H9 (cell line): ENCODE measurements around the gene ZNF566. TPM values are rescaled to one million over a fixed set of nuclear protein-coding genes. Genes with fewer than 3 reads are reported as not detected.
A peak's percentile ranks its signal among the peaks of the same experiment; 100 is the strongest.

Experiments used
- DNase-seq: peaks from one replicate; pipeline ENCODE4 v3.0.0-alpha.2; 2017
- H2AFZ ChIP-seq: one replicate; pipeline ENCODE4 v1.6.1; 2013; ENCODE audit warnings: mild to moderate bottlenecking, low read length, control low read depth, moderate library complexity
- H2AK5ac ChIP-seq: 2 replicates; pipeline ENCODE4 v1.6.1; 2013; ENCODE audit warnings: low read length, control low read depth, mixed read lengths; ENCODE audit not compliant: insufficient read length
- H2BK120ac ChIP-seq: one replicate; pipeline ENCODE4 v1.6.1; 2013; ENCODE audit warnings: low read depth, mild to moderate bottlenecking, low read length, control low read depth, inconsistent platforms; ENCODE audit not compliant: poor library complexity, severe bottlenecking
- H2BK12ac ChIP-seq: 2 replicates; pipeline ENCODE4 v1.6.1; 2013; ENCODE audit warnings: low read length, control low read depth, mixed read lengths, low read depth; ENCODE audit not compliant: insufficient read length
- H2BK15ac ChIP-seq: 2 replicates; pipeline ENCODE4 v1.6.1; 2013; ENCODE audit warnings: low read depth, low read length, control low read depth
- H2BK20ac ChIP-seq: one replicate; pipeline ENCODE4 v1.6.1; 2013; ENCODE audit warnings: low read depth, mild to moderate bottlenecking, low read length, control low read depth, inconsistent platforms; ENCODE audit not compliant: poor library complexity, severe bottlenecking
- H2BK5ac ChIP-seq: 2 replicates; pipeline ENCODE4 v1.6.1; 2013; ENCODE audit warnings: low read length, control low read depth, mixed read lengths; ENCODE audit not compliant: insufficient read length
- H3K14ac ChIP-seq: 2 replicates; pipeline ENCODE4 v1.6.1; 2013; ENCODE audit warnings: low read length, control low read depth; ENCODE audit not compliant: insufficient read depth
- H3K18ac ChIP-seq: 2 replicates; pipeline ENCODE4 v1.6.1; 2013; ENCODE audit warnings: low read depth, mild to moderate bottlenecking, mixed read lengths, low read length, control low read depth; ENCODE audit not compliant: insufficient read length
- H3K23ac ChIP-seq: 2 replicates; pipeline ENCODE4 v1.6.1; 2013; ENCODE audit warnings: low read length, control low read depth, mixed read lengths, low read depth; ENCODE audit not compliant: insufficient read length
- H3K23me2 ChIP-seq: 2 replicates; pipeline ENCODE4 v1.6.1; 2013; ENCODE audit warnings: low read depth, mild to moderate bottlenecking, mixed read lengths, low read length, control low read depth; ENCODE audit not compliant: insufficient read length, poor library complexity, severe bottlenecking
- H3K27ac ChIP-seq: 2 replicates; pipeline ENCODE4 v1.5.1; 2013; ENCODE audit warnings: low read length, control low read depth, mixed read lengths, low read depth; ENCODE audit not compliant: insufficient read length
- H3K27me3 ChIP-seq: 2 replicates; pipeline ENCODE4 v1.6.1; 2013; ENCODE audit warnings: low read length, control low read depth, inconsistent platforms; ENCODE audit not compliant: insufficient read depth
- H3K4ac ChIP-seq: 2 replicates; pipeline ENCODE4 v1.6.1; 2013; ENCODE audit warnings: low read depth, mild to moderate bottlenecking, control low read depth, inconsistent platforms, low read length, moderate library complexity
- H3K4me1 ChIP-seq: 2 replicates; pipeline ENCODE4 v1.6.1; 2013; ENCODE audit warnings: low read length, control low read depth, inconsistent platforms; ENCODE audit not compliant: insufficient read depth
- H3K4me2 ChIP-seq: 2 replicates; pipeline ENCODE4 v1.6.1; 2013; ENCODE audit warnings: low read length, control low read depth, mixed read lengths; ENCODE audit not compliant: insufficient read length, insufficient read depth
- H3K56ac ChIP-seq: 2 replicates; pipeline ENCODE4 v1.6.1; 2013; ENCODE audit warnings: low read depth, mild to moderate bottlenecking, mixed read lengths, low read length, control low read depth; ENCODE audit not compliant: insufficient read length
- H3K79me1 ChIP-seq: 2 replicates; pipeline ENCODE4 v1.6.1; 2013; ENCODE audit warnings: low read depth, mild to moderate bottlenecking, moderate library complexity, low read length, control low read depth, inconsistent platforms; ENCODE audit not compliant: insufficient read depth, poor library complexity, severe bottlenecking
- H3K79me2 ChIP-seq: 2 replicates; pipeline ENCODE4 v1.6.1; 2013; ENCODE audit warnings: low read length, control low read depth, inconsistent platforms; ENCODE audit not compliant: insufficient read depth
- H3K9ac ChIP-seq: 2 replicates; pipeline ENCODE4 v1.6.1; 2013; ENCODE audit warnings: low read length, control low read depth, mixed read lengths; ENCODE audit not compliant: insufficient read length; ENCODE audit errors: extremely low read depth
- H3K9me3 ChIP-seq: one replicate; pipeline ENCODE4 v1.6.1; 2013; ENCODE audit warnings: low read depth, low read length, inconsistent platforms; ENCODE audit not compliant: control insufficient read depth
- H3T11ph ChIP-seq: one replicate; pipeline ENCODE4 v1.6.1; 2013; ENCODE audit warnings: mild to moderate bottlenecking, low read length, control low read depth, inconsistent platforms
- H4K20me1 ChIP-seq: one replicate; pipeline ENCODE4 v1.6.1; 2013; ENCODE audit not compliant: control insufficient read depth, insufficient read length, insufficient read depth
- H4K5ac ChIP-seq: 2 replicates; pipeline ENCODE4 v1.6.1; 2013; ENCODE audit warnings: low read depth, mild to moderate bottlenecking, mixed read lengths, low read length, control low read depth; ENCODE audit not compliant: insufficient read length
- H4K8ac ChIP-seq: replicated peaks from 2 replicates; pipeline ENCODE4 v1.6.1; 2013; ENCODE audit warnings: low read length, control low read depth, mixed read lengths, low read depth; ENCODE audit not compliant: insufficient read length
- H4K91ac ChIP-seq: 2 replicates; pipeline ENCODE4 v1.6.1; 2013; ENCODE audit warnings: low read depth, mild to moderate bottlenecking, moderate library complexity, mixed read lengths, low read length, control low read depth; ENCODE audit not compliant: insufficient read length
- H3K27ac Mint-ChIP-seq, 3 experiments: 2 replicates in 2 of 3; 3 replicates in 1 of 3; pipeline ENCODE4 v1.8.0; 2020 to 2021; ENCODE audit warnings: mixed read lengths in 3 of 3, mild to moderate bottlenecking in 1 of 3, moderate library complexity in 1 of 3
- H3K27me3 Mint-ChIP-seq: 2 replicates; pipeline ENCODE4 v1.8.0; 2021; ENCODE audit warnings: low read depth, mild to moderate bottlenecking, moderate library complexity, mixed read lengths
- H3K36me3 Mint-ChIP-seq, 3 experiments: 2 replicates in 2 of 3; 3 replicates in 1 of 3; pipeline ENCODE4 v1.8.0; 2020 to 2021; ENCODE audit warnings: low read depth in 3 of 3, mixed read lengths in 3 of 3; ENCODE audit not compliant: insufficient read depth in 1 of 3
- H3K4me1 Mint-ChIP-seq, 2 experiments: 2 replicates each; pipeline ENCODE4 v1.8.0; 2020; ENCODE audit warnings: mixed read lengths in 2 of 2
- H3K4me3 Mint-ChIP-seq, 2 experiments: 2 replicates in 1 of 2; 3 replicates in 1 of 2; pipeline ENCODE4 v1.8.0; 2020 to 2021; ENCODE audit warnings: mild to moderate bottlenecking in 2 of 2, mixed read lengths in 2 of 2, moderate library complexity in 1 of 2
- H3K9me3 Mint-ChIP-seq, 2 experiments: 2 replicates in 1 of 2; 3 replicates in 1 of 2; pipeline ENCODE4 v1.8.0; 2020; ENCODE audit warnings: mild to moderate bottlenecking in 2 of 2, mixed read lengths in 2 of 2, moderate library complexity in 1 of 2
- WGBS: extraction: QIAGEN DNeasy Blood & Tissue Kit; methylation state at CpG from one replicate; pipeline ENCODE4 v1.1.7; 2013; ENCODE audit warnings: missing lambda C conversion rate, low lambda C conversion rate, mixed read lengths; ENCODE audit not compliant: insufficient read length; ENCODE audit errors: extremely low coverage; 5-methylcytosine and 5-hydroxymethylcytosine counted together
- total RNA-seq: library from RNA; stranded (reverse); gene quantifications from 2 replicates; pipeline ENCODE4 v1.2.1, GENCODE V29; 2021
- TF ChIP-seq, protein P1 (sequence below): fragments of 200-600 bp; sonication (generic); conservative IDR thresholded peaks from 3 replicates; pipeline ENCODE4 v1.8.0; 2021; ENCODE audit warnings: antibody characterized with exemption, mild to moderate bottlenecking

The ZNF566 gene
- total RNA-seq, 1 experiment from 2014 or later: 18.0 TPM

DNA sequence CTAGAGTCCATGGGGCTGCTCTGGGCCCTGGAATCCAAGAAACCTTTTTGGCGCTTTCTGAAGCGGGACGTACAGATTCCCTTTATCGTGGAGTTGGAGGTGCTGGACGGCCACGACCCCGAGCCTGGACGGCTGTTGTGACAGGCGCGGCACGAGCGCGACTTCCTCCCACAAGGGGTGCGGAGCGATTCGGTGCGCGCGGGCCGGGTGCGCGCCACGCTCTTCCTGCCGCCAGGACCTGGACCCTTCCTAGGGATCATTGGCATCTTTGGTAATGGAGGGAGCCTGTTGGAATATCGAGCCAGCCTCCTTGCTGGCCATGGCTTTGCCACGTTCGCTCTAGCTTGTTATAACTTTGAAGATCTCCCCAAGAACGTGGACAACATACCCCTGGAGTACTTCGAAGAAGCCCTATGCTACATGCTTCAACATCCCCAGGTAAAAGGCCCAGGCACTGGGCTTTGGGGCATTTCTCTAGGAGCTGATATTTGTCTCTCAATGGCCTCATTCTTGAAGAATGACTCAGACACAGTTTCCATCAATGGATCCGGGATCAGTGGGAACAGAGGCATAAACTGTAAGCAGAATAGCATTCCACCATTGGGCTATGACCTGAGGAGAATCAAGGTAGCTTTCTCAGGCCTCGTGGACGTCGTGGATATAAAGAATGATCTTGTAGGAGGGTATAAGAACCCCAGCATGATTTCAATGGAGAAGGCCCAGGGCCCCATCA lies 67.4 kb downstream of the ZNF566 start:
- H2BK20ac ChIP-seq: no peak overlapping the region
- H2AFZ ChIP-seq: no peak overlapping the region
- H3K4me1 ChIP-seq: no peaks in the 10 kb centered on the region
- no peak for DNase-seq
- peaks cover 4% of the 10 kb centered on the region; the same call in 1 of the 2 replicates for H3K79me2 ChIP-seq
- no peaks in the 10 kb centered on the region for H3K9me3 ChIP-seq
- Mint-ChIP-seq H3K27ac (no peak overlapping the region), H3K4me3 (no peak overlapping the region; a peak in 1 of 5 replicates), H3K4me1 (peaks cover 10 to 11% of the 10 kb centered on the region in 2 experiments), H3K36me3 (peaks cover 0 to 10% (median 3%) of the 10 kb centered on the region in 3 experiments; a peak in 5 of 7 replicates), H3K9me3 (peaks cover 0 to 4% of the 10 kb centered on the region in 2 experiments; a peak in 3 of 5 replicates), H3K27me3 (peaks cover 4% of the 10 kb centered on the region; the same call in 1 of the 2 replicates)
- H3T11ph ChIP-seq: no peak overlapping the region
- H3K56ac ChIP-seq: no peak overlapping the region
- no peak overlapping the region for H3K4ac ChIP-seq
- no CpG with 5 or more reads among the region's 33 CpGs for WGBS
- H3K4me2 ChIP-seq: peak overlapping the region; percentile 3
- H2BK5ac ChIP-seq: no peak overlapping the region
- no peak overlapping the region for H3K23ac ChIP-seq
- no peak overlapping the region for H2AK5ac ChIP-seq
- no peaks in the 10 kb centered on the region for H4K20me1 ChIP-seq
- H4K8ac ChIP-seq: no peak overlapping the region
- no peaks in the 10 kb centered on the region for H3K79me1 ChIP-seq
- no peak overlapping the region for H2BK12ac ChIP-seq
- H4K5ac ChIP-seq: no peak overlapping the region
- H3K14ac ChIP-seq: no peak overlapping the region
- no peak overlapping the region for H2BK15ac ChIP-seq
- no peak overlapping the region for H2BK120ac ChIP-seq
- peaks cover 7% of the 10 kb centered on the region for H3K23me2 ChIP-seq
- no peaks in the 10 kb centered on the region; the same call in 1 of the 2 replicates for H3K27me3 ChIP-seq
- H3K27ac ChIP-seq: no peak overlapping the region
- TF ChIP-seq, protein P1, sequence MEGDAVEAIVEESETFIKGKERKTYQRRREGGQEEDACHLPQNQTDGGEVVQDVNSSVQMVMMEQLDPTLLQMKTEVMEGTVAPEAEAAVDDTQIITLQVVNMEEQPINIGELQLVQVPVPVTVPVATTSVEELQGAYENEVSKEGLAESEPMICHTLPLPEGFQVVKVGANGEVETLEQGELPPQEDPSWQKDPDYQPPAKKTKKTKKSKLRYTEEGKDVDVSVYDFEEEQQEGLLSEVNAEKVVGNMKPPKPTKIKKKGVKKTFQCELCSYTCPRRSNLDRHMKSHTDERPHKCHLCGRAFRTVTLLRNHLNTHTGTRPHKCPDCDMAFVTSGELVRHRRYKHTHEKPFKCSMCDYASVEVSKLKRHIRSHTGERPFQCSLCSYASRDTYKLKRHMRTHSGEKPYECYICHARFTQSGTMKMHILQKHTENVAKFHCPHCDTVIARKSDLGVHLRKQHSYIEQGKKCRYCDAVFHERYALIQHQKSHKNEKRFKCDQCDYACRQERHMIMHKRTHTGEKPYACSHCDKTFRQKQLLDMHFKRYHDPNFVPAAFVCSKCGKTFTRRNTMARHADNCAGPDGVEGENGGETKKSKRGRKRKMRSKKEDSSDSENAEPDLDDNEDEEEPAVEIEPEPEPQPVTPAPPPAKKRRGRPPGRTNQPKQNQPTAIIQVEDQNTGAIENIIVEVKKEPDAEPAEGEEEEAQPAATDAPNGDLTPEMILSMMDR: no peak
- H3K18ac ChIP-seq: no peak overlapping the region
- no peak overlapping the region for H3K9ac ChIP-seq
- H4K91ac ChIP-seq: no peak overlapping the region
